Hepatocyte (in vitro differentiated cells): Measurements from ENCODE around the gene CLRN2. TPM values are rescaled to one million over a fixed set of nuclear protein-coding genes. Genes with fewer than 3 reads are reported as not detected.
"Not testable (repeated sequence)": the region's sequence is repeated elsewhere in the genome, so short reads cannot be mapped to it uniquely, and the experiment has no call there.

Experiments
- DNase-seq: peaks from one replicate; pipeline ENCODE4 v3.0.0-alpha.2; 2016; ENCODE audit warnings: low spot score
- H2AFZ ChIP-seq: fragments of 200-600 bp; sonication (generic); 2 replicates; pipeline ENCODE4 v1.6.0; 2016; ENCODE audit warnings: antibody characterized with exemption, mild to moderate bottlenecking
- H3K27ac ChIP-seq: fragments of 200-600 bp; sonication (generic); 2 replicates; pipeline ENCODE4 v1.5.1; 2016; ENCODE audit warnings: mild to moderate bottlenecking
- H3K27me3 ChIP-seq: fragments of 200-600 bp; sonication (generic); 2 replicates; pipeline ENCODE4 v1.6.1; 2016
- H3K36me3 ChIP-seq: fragments of 200-600 bp; sonication (generic); replicated peaks from 2 replicates; pipeline ENCODE4 v1.5.1; 2016; ENCODE audit warnings: low read depth; ENCODE audit not compliant: insufficient read depth
- H3K4me1 ChIP-seq: fragments of 200-600 bp; sonication (generic); 2 replicates; pipeline ENCODE4 v1.5.1; 2016; ENCODE audit warnings: mild to moderate bottlenecking, moderate library complexity; ENCODE audit not compliant: insufficient read depth
- H3K4me2 ChIP-seq: fragments of 200-600 bp; sonication (generic); 2 replicates; pipeline ENCODE4 v1.6.0; 2016
- H3K4me3 ChIP-seq: fragments of 200-600 bp; sonication (generic); 2 replicates; pipeline ENCODE4 v1.5.1; 2016; ENCODE audit warnings: mild to moderate bottlenecking
- H3K79me2 ChIP-seq: fragments of 200-600 bp; sonication (generic); 2 replicates; pipeline ENCODE4 v1.6.0; 2017; ENCODE audit warnings: mild to moderate bottlenecking
- H3K9me2 ChIP-seq: fragments of 200-600 bp; sonication (generic); replicated peaks from 2 replicates; pipeline ENCODE4 v1.6.0; 2017; ENCODE audit warnings: mild to moderate bottlenecking; ENCODE audit not compliant: insufficient read depth
- H3K9me3 ChIP-seq: fragments of 200-600 bp; sonication (generic); 2 replicates; pipeline ENCODE4 v1.5.1; 2016; ENCODE audit warnings: low read depth, mild to moderate bottlenecking
- H4K20me1 ChIP-seq: fragments of 200-600 bp; sonication (generic); 2 replicates; pipeline ENCODE4 v1.6.0; 2016; ENCODE audit warnings: mild to moderate bottlenecking; ENCODE audit not compliant: insufficient read depth, poor library complexity, severe bottlenecking
- CTCF ChIP-seq: fragments of 200-600 bp; sonication (generic); IDR thresholded peaks from 2 replicates; pipeline ENCODE4 v1.5.1; 2016; ENCODE audit warnings: antibody characterized with exemption, mild to moderate bottlenecking; ENCODE audit not compliant: poor library complexity
- EZH2 ChIP-seq: fragments of 200-600 bp; sonication (generic); IDR thresholded peaks from 2 replicates; pipeline ENCODE4 v1.6.1; 2016; ENCODE audit warnings: antibody characterized with exemption, mild to moderate bottlenecking, borderline replicate concordance
- EZH2phosphoT487 ChIP-seq: fragments of 200-600 bp; sonication (generic); IDR thresholded peaks from one replicate; pipeline ENCODE4 v1.6.1; 2018; ENCODE audit warnings: antibody characterized with exemption, mild to moderate bottlenecking, low read depth, moderate library complexity; ENCODE audit not compliant: unreplicated experiment, severe bottlenecking
- WGBS: methylation state at CpG from one replicate; pipeline ENCODE4 v1.1.6; 2016; ENCODE audit warnings: low lambda C conversion rate; ENCODE audit errors: missing lambda C conversion rate; 5-methylcytosine and 5-hydroxymethylcytosine counted together
- polyA plus RNA-seq: library from polyadenylated mRNA; unstranded; fragments of >200 nt; fragmentation: Nextera tagmentation; extraction: Ambion mirVana; gene quantifications from 2 replicates; pipeline ENCODE4 v1.2.1, GENCODE V29; 2016
- total RNA-seq: library from RNA; depleted of rRNA; stranded (reverse); fragments of >200 nt; gene quantifications from 2 replicates; pipeline ENCODE4 v1.2.3, GENCODE V29; 2014

The CLRN2 gene
- total and polyA plus RNA-seq, 2 experiments from 2014 or later, result not detected

- WGBS, result 95% methylated on average over 4 of the region's 4 CpGs
- H3K4me3 ChIP-seq, result no peak overlapping the region
- H3K9me2 ChIP-seq, result no peaks in the 10 kb centered on the region
- TF ChIP-seq EZH2 (no peak), EZH2phosphoT487 (no peak), CTCF (no peak)
- H2AFZ ChIP-seq, result no peak overlapping the region
- H3K4me2 ChIP-seq, result no peak overlapping the region
- no peaks in the 10 kb centered on the region for H3K27me3 ChIP-seq
- no peak overlapping the region for H3K27ac ChIP-seq
- H3K36me3 ChIP-seq, result no peaks in the 10 kb centered on the region
- no peaks in the 10 kb centered on the region for H3K4me1 ChIP-seq
- no peaks in the 10 kb centered on the region for H3K79me2 ChIP-seq
- DNase-seq, result no peak
- no peaks in the 10 kb centered on the region for H4K20me1 ChIP-seq
- no peaks in the 10 kb centered on the region for H3K9me3 ChIP-seq
These were observed 19.7 kb downstream of the CLRN2 start for GRCh38 chr4:17534705-17535104.

- H2AFZ ChIP-seq, result no peak overlapping the region
- no peaks in the 10 kb centered on the region for H3K27me3 ChIP-seq
- no peak for DNase-seq
- no peaks in the 10 kb centered on the region for H4K20me1 ChIP-seq
- no peaks in the 10 kb centered on the region for H3K9me2 ChIP-seq
- H3K4me2 ChIP-seq, result no peak overlapping the region
- H3K27ac ChIP-seq, result no peak overlapping the region
- H3K79me2 ChIP-seq, result no peaks in the 10 kb centered on the region
- WGBS, result 86% methylated on average over 4 of the region's 4 CpGs
- H3K4me3 ChIP-seq, result no peak overlapping the region
- no peaks in the 10 kb centered on the region for H3K36me3 ChIP-seq
- no peaks in the 10 kb centered on the region for H3K9me3 ChIP-seq
- no peaks in the 10 kb centered on the region for H3K4me1 ChIP-seq
- TF ChIP-seq CTCF (no peak), EZH2phosphoT487 (no peak), EZH2 (no peak)
These were observed 20.3 kb downstream of the CLRN2 start for GRCh38 chr4:17535242-17535641.

GRCh38 chr4:17535906-17536305 is 20.9 kb downstream of the CLRN2 start:
- H3K9me3 ChIP-seq, result no peaks in the 10 kb centered on the region
- no peak overlapping the region for H3K4me3 ChIP-seq
- H3K79me2 ChIP-seq, result no peaks in the 10 kb centered on the region
- H3K27ac ChIP-seq, result no peak overlapping the region
- H2AFZ ChIP-seq, result no peak overlapping the region
- no peaks in the 10 kb centered on the region for H3K4me1 ChIP-seq
- 88% methylated on average over 3 of the region's 3 CpGs for WGBS
- no peak for TF ChIP-seq EZH2
- no peak for TF ChIP-seq EZH2phosphoT487
- TF ChIP-seq CTCF, result no peak
- H4K20me1 ChIP-seq, result no peaks in the 10 kb centered on the region
- no peak for DNase-seq
- no peaks in the 10 kb centered on the region for H3K27me3 ChIP-seq
- no peaks in the 10 kb centered on the region for H3K36me3 ChIP-seq
- no peaks in the 10 kb centered on the region for H3K9me2 ChIP-seq
- H3K4me2 ChIP-seq, result no peak overlapping the region

GRCh38 chr4:17537060-17537459 is 22.1 kb downstream of the CLRN2 start:
- 98% methylated on average over 6 of the region's 6 CpGs for WGBS
- H3K79me2 ChIP-seq, H3K4me3 ChIP-seq, H3K27me3 ChIP-seq, H4K20me1 ChIP-seq, H3K4me1 ChIP-seq, DNase-seq, H3K4me2 ChIP-seq, H3K9me2 ChIP-seq, H3K9me3 ChIP-seq, H2AFZ ChIP-seq, H3K36me3 ChIP-seq, H3K27ac ChIP-seq: not testable (repeated sequence)
